Right lung (tissue), 5 donors: Measurements from ENCODE around the gene CCDC13. TPM values are rescaled to one million over a fixed set of nuclear protein-coding genes. Genes with fewer than 3 reads are reported as not detected.

Experiments used
- DNase-seq, 2 donors: peaks; one replicate each; pipeline ENCODE4 v3.0.0-alpha.2; 2013
- polyA plus RNA-seq, 5 donors: library from polyadenylated mRNA; unstranded; fragments of 120-200 nt; gene quantifications; one replicate each; pipeline versions ENCODE4 v1.2.1 to v1.2.3, GENCODE V29; 2013; ENCODE audit warnings: inconsistent platforms in 1 of 5, low replicate concordance in 1 of 5; ENCODE audit not compliant: insufficient read length in 5 of 5, insufficient read depth in 1 of 5

The CCDC13 gene
- polyA plus RNA-seq, 5 donors, result 1.7 to 2.9 (median 2.4) TPM

DNA sequence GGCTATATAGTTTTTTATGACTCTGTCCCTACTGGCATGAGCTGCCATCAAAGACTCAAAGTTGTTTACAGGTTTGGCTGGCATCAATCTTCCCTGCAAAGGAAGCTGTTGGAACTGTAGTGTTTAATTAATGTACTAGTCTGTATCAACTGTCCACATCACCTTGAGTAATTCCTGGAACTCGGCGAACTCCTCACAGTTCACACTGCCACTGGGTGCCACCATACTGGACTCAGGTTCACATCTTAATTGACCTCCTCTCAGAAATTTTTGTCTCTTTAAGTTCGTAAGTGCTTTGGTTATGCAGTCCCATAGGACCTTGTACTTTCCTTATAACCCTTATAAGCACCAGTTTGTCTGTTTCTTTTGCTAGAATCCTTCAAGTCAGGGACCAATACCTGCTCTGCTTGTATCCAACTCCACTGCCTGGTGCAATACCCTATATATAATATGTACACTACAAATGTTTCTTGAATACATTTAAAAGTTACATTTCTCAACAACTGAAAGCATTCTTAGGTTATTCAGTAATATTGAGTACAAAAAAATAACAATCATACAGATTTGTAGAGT lies 28.1 kb upstream of the CCDC13 start:
- no peak for DNase-seq

DNA sequence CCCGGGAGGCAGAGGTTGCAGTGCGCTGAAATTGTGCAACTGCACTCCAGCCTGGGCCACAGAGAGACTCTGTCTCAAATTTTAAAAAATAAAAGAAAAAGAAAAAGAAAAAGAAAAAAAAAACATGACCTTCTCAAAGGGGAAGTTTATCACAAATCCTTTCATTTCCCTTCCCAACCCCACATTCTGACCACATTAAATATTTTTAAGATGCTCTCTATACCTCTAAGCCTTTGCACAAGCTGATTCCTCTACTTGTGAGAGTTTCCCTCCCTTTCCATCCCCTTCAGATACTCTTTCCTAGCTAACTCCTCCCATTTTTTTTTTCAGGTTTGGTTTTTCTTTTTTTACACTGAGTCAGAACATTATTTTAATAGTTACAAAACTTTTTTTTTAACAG lies 27.2 kb upstream of the CCDC13 start:
- no peak for DNase-seq

DNA sequence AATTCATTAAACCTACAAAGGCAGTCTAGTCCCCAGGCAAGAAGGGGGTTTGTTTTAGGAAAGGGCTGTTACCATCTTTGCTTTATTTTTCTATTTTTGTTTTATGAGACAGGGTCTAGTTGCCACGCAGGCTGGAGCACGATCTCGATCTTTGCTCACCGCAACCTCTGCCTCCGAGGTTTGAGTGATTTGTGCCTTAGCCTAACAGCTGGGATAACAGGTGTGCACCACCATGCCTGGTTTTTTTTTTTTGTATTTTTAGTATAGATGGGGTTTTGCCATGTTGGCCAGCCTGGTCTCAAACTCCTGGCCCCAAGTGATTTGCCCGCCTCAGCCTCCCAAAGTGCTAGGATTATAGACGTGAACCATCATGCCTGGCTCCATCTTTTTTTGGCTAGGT lies 26.3 kb upstream of the CCDC13 start:
- no peak for DNase-seq

DNA sequence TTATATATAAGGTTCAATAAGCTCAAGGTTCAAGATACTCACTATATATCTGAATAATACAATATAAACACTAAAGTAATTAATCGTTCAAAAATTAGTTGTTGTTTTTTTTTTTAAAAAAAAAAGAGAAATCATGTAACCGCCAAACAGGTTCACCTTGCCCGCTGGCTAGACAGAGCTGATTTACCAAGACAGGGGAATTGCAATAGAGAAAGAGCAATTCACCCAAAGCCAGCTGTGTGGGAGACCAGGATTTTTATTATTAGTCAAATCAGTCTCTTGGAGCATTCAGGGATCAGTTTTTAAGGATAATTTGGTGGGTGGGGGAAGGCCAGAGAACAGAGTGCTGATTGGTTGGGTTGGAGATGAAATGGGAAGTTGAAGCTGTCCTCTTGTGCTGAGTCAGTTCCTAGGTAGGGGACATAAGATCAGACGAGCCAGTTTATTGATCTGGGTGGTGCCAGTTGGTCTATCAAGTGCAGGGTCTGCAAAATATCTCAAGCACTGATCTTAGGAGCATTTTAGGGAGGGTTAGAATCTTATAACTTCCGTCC lies 23.4 kb upstream of the CCDC13 start:
- DNase-seq, result no peak

DNA sequence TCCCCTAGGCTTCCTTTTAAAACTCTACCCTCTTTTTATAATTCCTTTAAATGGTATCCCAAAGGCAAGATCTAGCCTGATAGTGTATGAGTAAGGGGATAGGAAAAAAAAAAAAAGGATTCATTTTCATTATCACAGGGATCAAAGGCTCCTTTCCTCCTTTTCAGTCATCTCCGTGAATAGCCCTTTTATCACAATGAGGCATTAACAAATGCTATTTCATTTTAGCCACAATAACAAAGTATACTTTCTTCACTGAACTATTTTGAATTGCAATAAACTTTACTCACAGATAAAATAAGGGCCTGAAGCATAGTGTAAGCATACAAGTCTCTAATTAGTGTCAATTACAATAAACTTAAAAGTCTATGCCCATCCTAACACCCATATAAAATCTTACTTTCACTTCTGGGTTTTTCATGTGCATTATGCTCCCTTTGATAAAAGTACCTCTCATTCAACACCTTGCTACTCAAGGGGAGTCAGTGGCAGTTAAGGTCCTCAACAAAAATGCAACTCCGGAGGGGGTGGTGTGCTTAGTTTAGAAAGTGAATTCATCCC lies 22.6 kb upstream of the CCDC13 start:
- DNase-seq, result no peak

DNA sequence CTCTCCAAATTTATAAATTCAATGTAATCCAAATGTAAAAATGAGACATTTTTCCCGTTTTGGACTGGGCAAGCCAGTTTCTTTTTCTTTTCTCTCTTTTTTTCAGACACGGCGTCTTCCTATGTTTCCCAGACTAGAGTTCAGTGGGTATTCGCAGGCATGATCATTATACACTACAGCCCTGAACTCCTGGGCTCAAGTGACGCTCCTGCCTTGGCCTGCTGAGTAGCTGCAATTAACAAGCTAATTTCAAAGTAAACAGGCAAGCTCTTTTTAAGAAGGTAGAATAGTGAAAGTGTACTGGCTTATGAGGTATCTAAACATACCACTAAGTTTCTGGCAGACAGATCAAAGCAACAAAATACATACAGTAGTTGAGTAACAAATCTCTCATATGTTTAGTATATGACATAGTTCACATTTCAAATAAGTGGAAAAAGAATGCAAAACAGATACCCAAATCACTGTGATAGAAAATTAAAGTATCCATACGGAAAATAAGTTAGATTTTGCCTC lies 17.7 kb upstream of the CCDC13 start:
- no peak for DNase-seq

DNA sequence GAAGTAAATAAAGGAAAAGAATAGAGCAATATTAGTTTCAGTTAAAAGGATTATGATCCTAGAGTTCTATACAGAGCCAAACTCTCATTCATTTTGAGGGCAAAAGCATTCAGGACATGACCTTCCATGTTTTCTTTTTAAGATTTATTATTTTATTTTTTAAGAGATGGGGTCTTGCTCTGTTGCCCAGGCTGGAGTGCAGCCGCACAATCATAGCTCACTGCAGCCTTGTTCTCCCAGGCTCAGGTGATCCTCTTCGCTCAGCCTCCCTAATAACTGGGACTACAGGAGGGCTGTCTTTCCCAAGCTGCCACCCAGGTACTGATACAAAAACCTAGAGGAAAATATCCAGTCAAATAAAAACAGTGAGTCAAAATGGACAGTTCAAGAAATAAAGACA lies 13.6 kb upstream of the CCDC13 start:
- no peak for DNase-seq

DNA sequence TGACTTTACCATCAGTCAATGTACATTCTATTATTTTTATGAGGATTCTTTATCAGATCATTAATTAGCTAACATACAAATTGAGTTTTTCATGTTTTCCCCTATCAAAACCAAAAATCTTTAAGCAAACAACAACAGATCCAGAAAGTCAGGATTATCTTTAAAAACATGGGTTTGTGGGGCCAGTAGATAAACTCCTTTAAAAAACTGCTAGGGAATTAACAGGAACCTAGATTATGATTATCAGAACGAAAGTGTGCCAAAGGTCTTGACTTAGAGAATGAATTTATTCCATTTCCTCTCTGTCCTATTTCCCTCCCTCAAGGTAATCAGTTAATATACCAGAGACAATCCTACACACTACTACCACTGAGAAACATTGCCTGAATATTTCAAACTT lies 13.2 kb upstream of the CCDC13 start:
- no peak for DNase-seq

DNA sequence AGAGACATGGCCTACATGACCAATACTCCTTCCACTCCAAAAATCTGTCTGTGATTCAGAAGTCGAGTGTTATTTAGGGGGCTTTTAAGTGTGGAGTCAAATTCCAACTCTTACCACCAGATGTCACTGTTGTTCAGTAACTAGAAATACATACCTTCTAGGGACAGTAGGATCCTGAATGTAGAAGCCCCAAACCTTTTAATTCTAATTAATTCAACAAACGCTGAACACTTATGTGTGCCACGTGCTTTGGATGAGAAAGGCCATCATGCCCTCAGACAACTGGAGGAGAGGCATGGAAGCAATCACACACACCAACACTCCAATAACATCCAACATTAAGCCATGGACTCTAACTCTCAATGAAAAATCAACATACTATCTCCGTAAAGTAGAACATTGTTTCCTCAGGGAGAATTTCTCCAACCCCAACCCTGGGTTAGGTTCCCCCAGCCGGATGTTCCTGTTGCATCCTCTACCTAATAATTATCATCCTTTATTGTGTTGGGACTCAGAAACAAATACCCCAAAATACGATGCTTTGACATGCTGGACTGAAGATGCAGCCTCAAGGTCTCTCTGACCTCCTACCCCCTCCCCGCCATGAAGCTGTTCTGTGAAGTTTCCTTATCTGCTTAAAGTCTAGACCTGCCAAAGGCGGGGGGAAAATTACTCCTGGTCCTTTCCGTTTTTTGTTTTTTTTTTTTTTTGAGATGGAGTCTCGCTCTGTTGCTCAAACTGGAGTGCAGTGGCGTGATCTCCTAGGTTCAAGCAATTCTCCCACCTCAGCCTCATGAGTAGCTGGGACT lies 8.0 kb upstream of the CCDC13 start:
- DNase-seq, result peak; percentile 51 to 66

DNA sequence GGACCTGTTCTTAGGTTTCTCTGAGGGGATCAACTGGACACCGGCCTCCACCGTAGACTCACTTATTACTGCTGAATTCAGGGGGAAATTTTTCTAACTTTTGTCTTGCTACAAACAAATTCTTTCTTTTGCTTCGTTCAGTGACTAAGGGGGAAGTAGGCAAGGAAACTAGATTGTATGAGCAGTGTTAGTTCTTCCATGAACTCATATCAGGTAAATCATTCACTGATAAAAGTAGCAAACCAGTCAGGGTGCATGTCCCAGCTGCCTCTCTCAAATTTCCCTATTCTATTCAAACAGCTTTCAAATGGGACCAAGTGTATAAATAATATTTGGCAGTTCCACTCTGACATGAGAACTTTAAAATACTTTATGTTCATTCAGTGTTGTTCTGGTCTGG lies 7.3 kb upstream of the CCDC13 start:
- no peak for DNase-seq

DNA sequence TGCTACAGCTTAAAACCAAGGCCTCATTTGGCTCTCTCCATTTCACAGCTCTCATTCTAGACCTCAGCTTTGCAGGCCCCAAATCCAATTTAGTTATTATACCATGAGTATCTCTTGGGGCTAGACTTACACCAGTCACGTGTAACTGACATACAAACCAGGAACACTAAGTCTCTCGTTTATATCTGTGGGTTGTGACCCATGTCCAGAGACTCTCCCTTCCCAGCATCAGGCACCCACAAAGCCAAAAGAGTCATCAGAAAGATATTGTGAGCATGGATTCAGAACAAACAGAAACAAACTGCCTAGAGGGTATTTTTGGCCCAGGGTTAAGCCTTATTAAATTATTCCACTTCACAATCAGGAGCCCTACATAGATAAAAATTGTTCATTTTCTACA lies 5.6 kb upstream of the CCDC13 start:
- DNase-seq, result no peak

DNA sequence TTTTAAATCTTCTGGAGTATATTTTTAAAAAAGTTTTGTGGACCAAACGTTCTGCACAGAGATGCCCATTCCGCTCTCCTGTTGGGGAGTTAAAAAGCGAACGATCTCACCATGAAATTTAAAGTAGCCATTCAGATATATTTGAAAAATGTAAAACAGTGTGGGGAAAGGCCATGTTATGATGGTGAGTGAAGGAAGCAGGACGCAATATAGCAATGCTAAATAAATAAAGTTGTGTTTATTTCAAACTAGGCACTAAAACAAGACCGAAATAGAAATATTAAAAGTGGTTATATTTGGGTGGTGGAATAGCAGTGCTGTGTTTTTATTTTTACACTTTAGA lies 327 bp upstream of the CCDC13 start:
- DNase-seq, result no peak

DNA sequence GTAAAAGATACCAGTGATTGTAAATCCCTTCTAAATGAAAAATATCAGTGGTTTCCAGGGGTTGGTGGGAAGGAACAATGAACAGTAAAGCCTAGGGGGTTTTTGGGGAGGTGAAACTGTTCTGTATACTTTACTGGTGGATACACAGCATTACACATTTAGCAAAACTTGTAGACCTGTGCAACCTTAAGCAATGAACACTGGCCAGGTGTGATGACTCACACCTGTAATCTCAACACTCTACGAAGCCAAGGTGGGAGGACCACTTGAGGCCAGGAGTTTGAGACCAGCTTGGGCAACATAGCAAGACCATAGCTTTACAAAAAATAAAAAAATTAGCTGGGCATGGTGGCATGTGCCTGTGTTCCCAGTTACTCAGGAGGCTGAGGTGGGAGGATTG lies 1.8 kb downstream of the CCDC13 start:
- no peak for DNase-seq

DNA sequence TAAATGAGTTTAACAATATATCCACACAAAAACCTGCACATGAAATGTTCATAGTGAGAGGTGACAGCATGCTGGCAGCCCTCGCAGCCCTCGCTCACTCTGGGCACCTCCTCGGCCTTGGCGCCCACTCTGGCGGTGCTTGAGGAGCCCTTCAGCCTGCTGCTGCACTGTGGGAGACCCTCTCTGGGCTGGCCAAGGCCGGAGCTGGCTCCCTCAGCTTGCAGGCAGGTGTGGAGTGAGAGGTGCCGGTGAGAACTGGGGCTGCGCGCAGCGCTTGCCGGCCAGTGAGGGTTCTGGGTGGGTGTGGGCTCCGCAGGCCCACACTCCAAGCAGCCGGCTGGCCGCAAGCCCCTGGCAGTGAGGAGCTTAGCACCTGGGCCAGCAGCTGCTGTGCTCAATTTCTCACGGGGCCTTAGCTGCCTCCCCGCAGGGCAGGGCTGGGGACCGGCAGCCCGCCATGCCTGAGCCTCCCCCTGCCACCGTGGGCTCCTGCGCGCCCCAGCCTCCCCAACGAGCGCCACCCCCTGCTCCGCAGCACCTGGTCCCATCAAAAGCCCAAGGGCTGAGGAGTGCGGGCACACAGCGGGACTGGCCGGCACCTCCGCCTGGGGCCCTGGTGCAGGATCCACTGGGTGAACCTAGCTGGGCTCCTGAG lies 3.4 kb downstream of the CCDC13 start:
- DNase-seq, result no peak

DNA sequence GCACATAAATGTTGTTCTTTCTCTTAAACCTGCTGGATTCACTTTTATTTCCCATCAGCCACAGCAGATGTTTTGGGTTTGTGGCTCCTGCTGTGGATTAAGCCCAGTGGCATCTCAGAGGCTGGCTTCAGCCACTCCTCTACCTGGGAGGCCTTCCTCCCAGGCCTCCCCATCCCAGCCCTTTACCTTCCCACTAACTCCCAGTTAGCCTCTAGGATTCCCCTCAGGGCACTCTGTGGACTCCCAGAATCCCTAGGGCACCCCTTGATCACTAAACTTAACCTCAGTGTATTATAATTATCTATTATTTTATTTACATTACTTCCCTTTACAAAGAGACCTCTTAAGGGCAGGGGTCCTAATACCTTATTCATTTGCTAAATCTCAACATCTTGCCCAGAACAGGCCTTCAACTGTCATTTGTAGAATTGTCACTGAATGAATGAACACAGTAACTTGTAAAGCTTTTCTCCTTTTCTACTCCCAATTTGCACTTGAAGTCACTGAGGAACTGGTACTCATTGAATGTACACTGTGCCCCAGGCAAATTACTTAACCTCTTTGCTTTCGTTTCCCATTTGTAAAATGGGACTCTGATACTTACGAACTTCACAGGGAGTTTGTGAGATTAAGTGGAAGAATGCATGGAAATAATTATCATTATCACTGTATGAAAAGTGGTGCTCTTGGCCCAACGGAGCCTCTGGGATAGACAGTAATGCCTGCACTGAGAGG lies 8.3 kb downstream of the CCDC13 start:
- DNase-seq, result no peak

DNA sequence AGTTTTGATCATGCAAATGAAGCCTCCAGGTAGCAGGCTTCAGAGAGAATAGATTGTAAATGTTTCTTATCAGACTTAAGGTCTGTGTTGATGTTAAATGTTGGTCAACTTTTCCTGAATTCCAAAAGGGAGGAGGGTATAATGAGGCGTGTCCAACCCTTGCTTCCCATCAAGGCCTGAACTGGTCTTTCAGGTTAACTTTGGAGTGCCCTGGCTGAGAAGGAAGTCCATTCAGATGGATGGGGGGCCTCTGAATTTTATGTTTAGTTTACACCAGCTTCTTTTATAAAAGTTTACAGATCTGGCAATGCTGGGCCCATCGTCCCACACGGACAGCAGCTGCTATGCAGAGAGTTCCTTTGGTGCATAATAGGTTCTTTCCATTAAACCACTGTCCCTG lies 8.9 kb downstream of the CCDC13 start:
- DNase-seq, result no peak

DNA sequence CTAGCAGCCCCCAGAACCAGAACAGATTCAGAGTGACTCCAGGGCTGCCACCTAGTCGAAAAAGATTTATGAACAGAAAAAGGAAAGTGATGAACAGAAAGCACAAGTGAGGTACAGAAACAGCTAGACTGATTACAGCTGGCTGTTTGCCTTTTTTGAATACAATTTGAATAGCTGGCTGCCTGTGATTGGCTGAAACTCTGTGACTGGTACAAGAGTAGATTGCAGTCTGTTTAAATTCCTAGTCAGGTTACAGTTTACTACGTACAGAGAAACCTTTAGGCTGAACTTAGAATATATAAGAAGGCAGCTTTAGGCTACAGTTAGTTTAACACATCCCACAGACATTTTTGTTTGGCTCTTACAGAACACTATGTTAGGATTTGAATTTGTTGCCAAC lies 10.0 kb downstream of the CCDC13 start:
- no peak for DNase-seq

DNA sequence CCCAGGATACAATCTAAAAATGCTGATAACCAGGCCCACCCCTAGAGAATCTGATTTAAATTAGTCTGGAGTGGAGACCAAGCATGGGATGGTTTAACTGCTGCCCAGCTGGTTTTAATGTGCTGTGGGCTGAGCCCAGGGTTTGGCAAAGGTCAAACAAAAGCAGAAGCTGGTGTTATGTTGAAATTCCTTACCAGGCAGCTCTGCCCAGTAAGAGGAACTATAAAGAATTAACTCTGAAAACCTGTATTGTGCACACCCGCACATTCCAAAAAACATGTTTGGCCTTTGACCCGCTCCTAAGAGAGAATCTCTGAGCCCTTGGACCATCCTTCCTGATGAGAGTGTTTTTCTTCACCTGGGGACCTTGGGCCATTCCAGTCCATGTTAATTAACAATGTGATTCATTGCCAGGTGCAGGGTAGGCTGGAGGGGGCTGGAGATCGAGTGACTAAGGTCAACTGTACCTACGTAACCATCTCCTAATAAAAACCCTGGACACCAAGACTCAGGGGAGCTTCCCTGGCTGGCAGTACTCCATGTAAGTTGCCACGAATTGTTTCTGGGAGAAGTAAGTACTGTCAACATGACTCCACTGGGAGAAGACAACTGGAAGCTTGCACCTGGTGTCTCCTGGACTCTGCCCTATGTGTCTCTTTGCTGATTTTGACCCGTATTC lies 10.9 kb downstream of the CCDC13 start:
- DNase-seq, result no peak

DNA sequence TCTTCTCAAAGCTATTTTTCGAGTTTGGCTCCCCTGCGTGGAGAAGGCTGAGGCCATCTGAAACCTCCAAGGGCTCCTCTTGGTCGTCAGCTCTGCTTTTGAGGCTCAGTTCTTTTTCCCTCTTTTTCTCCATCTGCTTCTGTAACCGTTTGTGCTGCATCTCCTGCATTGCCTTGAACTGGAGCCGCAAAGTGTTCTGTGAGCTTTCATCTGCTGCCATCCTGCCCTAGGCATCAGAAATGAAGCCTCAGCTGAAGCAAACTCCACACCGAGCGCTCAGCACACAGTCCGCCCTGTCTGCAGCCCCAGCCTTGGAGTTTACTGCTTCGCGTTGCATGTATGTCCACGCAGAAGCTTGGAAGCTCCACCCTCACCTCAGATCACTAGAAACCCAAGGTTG lies 14.9 kb downstream of the CCDC13 start:
- DNase-seq, result no peak

DNA sequence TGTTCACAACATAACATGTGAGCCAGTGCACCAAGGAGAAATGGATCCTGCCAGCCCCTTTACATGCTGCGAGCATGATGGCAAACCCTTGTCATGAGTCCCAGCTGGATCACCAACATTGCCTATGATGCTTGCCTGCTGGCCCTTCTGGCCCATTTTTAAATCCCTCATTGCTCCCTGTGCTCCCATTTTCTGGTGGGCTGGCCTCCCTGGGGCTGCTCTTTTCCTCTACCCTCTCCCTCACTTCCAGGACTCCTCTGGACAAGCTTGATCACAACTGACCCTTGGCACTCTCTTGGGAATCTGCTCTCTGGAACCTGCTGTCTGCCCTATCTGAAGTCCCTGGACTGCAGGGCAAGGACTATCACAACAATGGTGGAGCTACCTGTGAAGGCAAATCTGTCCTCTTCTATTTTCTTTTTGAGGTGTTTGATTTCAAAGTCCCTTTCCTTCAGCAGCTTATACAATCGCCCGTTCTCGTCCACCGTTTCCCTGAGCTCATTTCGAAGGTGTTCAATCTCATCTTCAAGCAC lies 16.3 kb downstream of the CCDC13 start:
- no peak for DNase-seq
